AG09319 (cell line): ENCODE data around the gene DISP3.

Source experiments
- DNase-seq: peaks from one replicate; pipeline ENCODE4 v3.0.0-alpha.2; 2010; ENCODE audit warnings: low read depth; ENCODE audit errors: extremely low read depth
- CTCF ChIP-seq: IDR thresholded peaks from 2 replicates; pipeline ENCODE4 v1.5.1; 2011; ENCODE audit warnings: low read depth, mild to moderate bottlenecking, inconsistent platforms, low read length, moderate library complexity

Gene DISP3

GRCh38 chr1:11566042-11566850, 87.3 kb downstream of the DISP3 start:
- no peak for TF ChIP-seq CTCF
- no peak for DNase-seq

- no peak for TF ChIP-seq CTCF
- no peak for DNase-seq
These were observed 88.5 kb downstream of the DISP3 start for GRCh38 chr1:11567244-11568065.

GRCh38 chr1:11568687-11569086, 89.7 kb downstream of the DISP3 start:
- no peak for DNase-seq
- TF ChIP-seq CTCF = no peak

- no peak for TF ChIP-seq CTCF
These were observed 90.6 kb downstream of the DISP3 start for GRCh38 chr1:11569551-11569950.

GRCh38 chr1:11569954-11570353, 91.0 kb downstream of the DISP3 start:
- DNase-seq = no peak
- TF ChIP-seq CTCF = no peak

More at GRCh38 chr1:11569551-11569950, 90.6 kb downstream of the DISP3 start:
- DNase-seq = no peak

GRCh38 chr1:11570821-11571380, 91.9 kb downstream of the DISP3 start:
- no peak for TF ChIP-seq CTCF
- no peak for DNase-seq
